Activated T-cell treated with anti-CD3 and anti-CD28 coated beads, Interleukin-2, amount 50 U/mL, for 4 hours (primary cell): Measurements from ENCODE around the gene TOMM5. TPM values are rescaled to one million over a fixed set of nuclear protein-coding genes. Genes with fewer than 3 reads are reported as not detected.

Experiments
- ATAC-seq, 2 donors: fragments of 200-7000 bp; cut with Tn5 transposase; one replicate each; pipeline ENCODE4 v1.10.0; 2021
- DNase-seq: peaks from one replicate; pipeline ENCODE4 v3.0.0-alpha.2; 2020
- H3K27me3 Mint-ChIP-seq: one replicate; pipeline ENCODE4 v1.8.0; 2021; ENCODE audit warnings: low read depth, mixed read lengths
- H3K36me3 Mint-ChIP-seq: one replicate; pipeline ENCODE4 v1.8.0; 2022; ENCODE audit warnings: mixed read lengths; ENCODE audit not compliant: insufficient read depth
- H3K4me1 Mint-ChIP-seq: one replicate; pipeline ENCODE4 v1.8.0; 2021; ENCODE audit warnings: low read depth, mixed read lengths
- H3K4me3 Mint-ChIP-seq: one replicate; pipeline ENCODE4 v1.8.0; 2021; ENCODE audit warnings: mild to moderate bottlenecking, moderate library complexity, mixed read lengths
- H3K9me3 Mint-ChIP-seq: one replicate; pipeline ENCODE4 v1.8.0; 2021; ENCODE audit warnings: mixed read lengths
- total RNA-seq, 3 donors: library from RNA; stranded (reverse); gene quantifications; one replicate each; pipeline ENCODE4 v1.2.1, GENCODE V29; 2021

Gene TOMM5
- total RNA-seq = 100 to 1,000 TPM; 212 to 235 (median 212) TPM

DNA sequence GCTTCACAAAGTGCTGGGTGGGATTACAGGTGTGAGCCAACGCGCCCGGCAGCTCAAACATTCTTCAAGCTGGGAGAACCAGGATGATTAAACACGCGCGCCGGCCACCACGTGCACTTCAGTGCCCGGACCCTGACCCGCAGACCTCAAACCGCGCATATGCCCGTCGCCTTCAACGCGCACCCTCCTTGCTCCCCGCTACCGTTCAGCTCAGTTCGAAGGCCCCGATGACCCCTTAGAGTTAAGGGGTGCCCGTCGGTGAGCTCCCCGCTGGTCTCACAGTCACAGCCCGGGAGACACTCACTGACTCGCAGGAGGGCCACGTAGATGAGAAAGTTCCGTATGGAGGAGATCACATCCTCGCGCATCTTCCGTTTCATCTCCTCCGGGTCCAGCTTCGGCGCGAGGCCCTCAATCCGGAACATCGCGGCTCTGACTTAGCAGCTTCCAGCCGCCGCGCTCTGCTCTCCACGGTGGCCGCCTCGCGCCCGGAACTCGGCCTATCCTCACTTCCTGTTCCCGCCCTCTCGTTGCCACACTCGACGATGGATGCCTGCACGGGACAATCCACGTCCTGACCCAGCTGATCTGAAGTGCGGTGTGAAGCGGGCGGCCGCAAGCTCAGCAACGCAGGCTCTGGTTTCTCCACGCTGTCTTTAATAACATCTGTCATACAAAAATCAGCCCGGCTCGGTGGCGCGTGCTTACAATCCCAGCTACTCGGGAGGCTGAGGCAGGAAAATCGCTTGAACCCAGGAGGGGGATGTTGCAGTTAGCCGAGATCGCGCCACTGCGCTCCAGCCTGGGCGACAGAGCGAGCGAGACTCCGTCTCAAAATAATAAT, at the start of gene TOMM5:
TOMM5 (minus strand) TSS at position 490 of the 844 bp plus-strand sequence; CDS start at position 425, 65 bp downstream.
- peaks cover 28% of the 10 kb centered on the region for H3K4me1 Mint-ChIP-seq
- DNase-seq = peak; percentile 85
- no peaks in the 10 kb centered on the region for H3K9me3 Mint-ChIP-seq
- H3K27me3 Mint-ChIP-seq = peaks cover 10% of the 10 kb centered on the region
- H3K36me3 Mint-ChIP-seq = peaks cover 14% of the 10 kb centered on the region
- ATAC-seq = peak; percentile 96 to 98
- H3K4me3 Mint-ChIP-seq = peak within 1 kb of the TSS; percentile 100

GRCh38 chr9:37641331-37641730, 48.9 kb upstream of the TOMM5 start:
- H3K4me3 Mint-ChIP-seq = no peak overlapping the region
- H3K27me3 Mint-ChIP-seq = peaks cover 22% of the 10 kb centered on the region
- DNase-seq (no peak), ATAC-seq (no peak)
- H3K4me1 Mint-ChIP-seq = no peaks in the 10 kb centered on the region
- no peaks in the 10 kb centered on the region for H3K36me3 Mint-ChIP-seq
- H3K9me3 Mint-ChIP-seq = no peaks in the 10 kb centered on the region

- no peaks in the 10 kb centered on the region for H3K4me1 Mint-ChIP-seq
- H3K9me3 Mint-ChIP-seq = no peaks in the 10 kb centered on the region
- no peak overlapping the region for H3K4me3 Mint-ChIP-seq
- peaks cover 28% of the 10 kb centered on the region for H3K27me3 Mint-ChIP-seq
- no peaks in the 10 kb centered on the region for H3K36me3 Mint-ChIP-seq
- no peak for DNase-seq
- no peak for ATAC-seq
Measured at GRCh38 chr9:37640246-37640645, 47.8 kb upstream of the TOMM5 start.

DNA sequence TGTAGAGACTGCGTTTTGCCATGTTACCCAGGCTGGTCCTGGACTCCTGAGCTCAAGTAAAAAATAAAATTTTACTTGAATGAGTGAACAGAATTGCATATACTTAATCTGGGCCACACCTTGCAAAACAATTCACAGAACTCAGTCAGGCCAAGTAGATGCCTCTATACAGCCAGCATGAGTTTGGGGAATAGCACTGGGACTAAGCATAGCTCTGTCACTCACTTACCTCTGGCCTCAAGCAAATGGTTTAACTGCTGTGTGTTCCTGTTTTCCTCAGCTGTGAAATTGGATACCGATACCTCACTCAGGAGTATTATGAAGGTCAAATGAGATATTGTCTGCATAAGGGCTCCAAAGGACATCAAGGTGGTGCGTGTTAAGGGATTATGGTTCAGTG, 47.4 kb upstream of the TOMM5 start:
- no peak for DNase-seq
- ATAC-seq = no peak
- Mint-ChIP-seq H3K9me3 (no peaks in the 10 kb centered on the region), H3K4me3 (no peak overlapping the region), H3K4me1 (no peaks in the 10 kb centered on the region), H3K36me3 (no peaks in the 10 kb centered on the region), H3K27me3 (peaks cover 25% of the 10 kb centered on the region)

- ATAC-seq (no peak), DNase-seq (no peak)
- Mint-ChIP-seq H3K27me3 (peaks cover 23% of the 10 kb centered on the region), H3K9me3 (no peaks in the 10 kb centered on the region), H3K36me3 (no peaks in the 10 kb centered on the region), H3K4me3 (no peak overlapping the region), H3K4me1 (no peaks in the 10 kb centered on the region)
Measured at GRCh38 chr9:37639109-37639762, 46.8 kb upstream of the TOMM5 start.

GRCh38 chr9:37636511-37637448, 44.4 kb upstream of the TOMM5 start:
- Mint-ChIP-seq H3K4me1 (no peaks in the 10 kb centered on the region), H3K9me3 (no peaks in the 10 kb centered on the region), H3K36me3 (no peaks in the 10 kb centered on the region), H3K27me3 (peaks cover 13% of the 10 kb centered on the region), H3K4me3 (no peak overlapping the region)
- DNase-seq (no peak), ATAC-seq (no peak)

- no peaks in the 10 kb centered on the region for H3K4me1 Mint-ChIP-seq
- no peak for ATAC-seq
- H3K4me3 Mint-ChIP-seq = no peak overlapping the region
- H3K9me3 Mint-ChIP-seq = no peaks in the 10 kb centered on the region
- no peaks in the 10 kb centered on the region for H3K36me3 Mint-ChIP-seq
- no peak for DNase-seq
- H3K27me3 Mint-ChIP-seq = peaks cover 13% of the 10 kb centered on the region
Measured at GRCh38 chr9:37635808-37636207, 43.4 kb upstream of the TOMM5 start.

GRCh38 chr9:37632479-37632878, 40.1 kb upstream of the TOMM5 start:
- ATAC-seq = no peak
- Mint-ChIP-seq H3K4me3 (no peak overlapping the region), H3K27me3 (peaks cover 11% of the 10 kb centered on the region), H3K4me1 (no peaks in the 10 kb centered on the region), H3K36me3 (no peaks in the 10 kb centered on the region), H3K9me3 (no peaks in the 10 kb centered on the region)
- no peak for DNase-seq

DNA sequence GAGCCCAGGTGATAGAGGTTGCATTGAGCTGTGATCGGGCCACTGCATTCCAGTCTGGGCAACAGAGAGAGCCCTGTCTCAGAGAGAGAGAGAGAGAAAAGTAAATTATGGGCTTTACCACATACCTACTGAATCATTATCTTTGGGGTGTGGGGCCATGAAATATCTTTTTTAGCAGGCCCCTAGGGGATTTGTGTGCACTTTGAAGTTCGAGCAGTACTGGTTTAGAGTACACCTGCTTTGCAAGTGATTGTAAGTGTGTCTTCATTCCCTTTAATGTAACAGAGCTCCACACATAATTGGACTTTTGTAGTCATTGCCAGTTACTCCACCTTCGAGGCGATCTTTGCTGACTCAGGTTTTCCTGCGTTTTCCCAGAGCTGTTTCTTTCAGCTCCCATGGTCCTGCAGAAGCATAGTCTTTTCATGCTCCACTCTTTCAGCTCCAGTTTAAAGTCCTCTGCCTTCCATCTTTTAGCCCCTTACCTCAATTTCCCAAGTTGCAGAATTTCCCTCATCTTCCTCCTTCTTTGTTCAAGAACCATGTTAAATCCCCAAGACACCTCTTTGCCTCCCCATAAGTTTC, 34.4 kb upstream of the TOMM5 start:
- Mint-ChIP-seq H3K4me3 (no peak overlapping the region), H3K36me3 (no peaks in the 10 kb centered on the region), H3K9me3 (no peaks in the 10 kb centered on the region), H3K4me1 (no peaks in the 10 kb centered on the region), H3K27me3 (no peaks in the 10 kb centered on the region)
- ATAC-seq = no peak
- DNase-seq = no peak

DNA sequence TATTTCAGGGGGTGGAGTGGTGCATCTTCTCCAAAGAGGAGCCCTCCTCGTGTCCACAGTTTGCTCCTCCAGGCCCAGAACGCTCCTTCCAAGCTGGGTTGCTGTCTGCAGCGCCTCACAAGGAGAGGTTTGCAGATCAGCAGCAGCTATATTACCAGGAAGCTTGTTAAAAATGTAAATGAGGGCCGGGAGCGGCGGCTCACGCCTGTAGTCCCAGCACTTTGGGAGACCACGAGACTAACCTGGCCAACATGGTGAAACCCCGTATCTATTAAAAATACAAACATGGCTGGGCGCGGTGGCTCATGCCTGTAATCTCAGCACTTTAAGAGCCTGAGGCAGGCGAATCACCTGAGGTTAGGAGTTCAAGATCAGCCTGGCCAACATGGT, 33.4 kb upstream of the TOMM5 start:
- no peaks in the 10 kb centered on the region for H3K36me3 Mint-ChIP-seq
- no peak overlapping the region for H3K4me3 Mint-ChIP-seq
- no peaks in the 10 kb centered on the region for H3K9me3 Mint-ChIP-seq
- no peaks in the 10 kb centered on the region for H3K4me1 Mint-ChIP-seq
- ATAC-seq (no peak), DNase-seq (no peak)
- H3K27me3 Mint-ChIP-seq = peaks cover 2% of the 10 kb centered on the region

DNA sequence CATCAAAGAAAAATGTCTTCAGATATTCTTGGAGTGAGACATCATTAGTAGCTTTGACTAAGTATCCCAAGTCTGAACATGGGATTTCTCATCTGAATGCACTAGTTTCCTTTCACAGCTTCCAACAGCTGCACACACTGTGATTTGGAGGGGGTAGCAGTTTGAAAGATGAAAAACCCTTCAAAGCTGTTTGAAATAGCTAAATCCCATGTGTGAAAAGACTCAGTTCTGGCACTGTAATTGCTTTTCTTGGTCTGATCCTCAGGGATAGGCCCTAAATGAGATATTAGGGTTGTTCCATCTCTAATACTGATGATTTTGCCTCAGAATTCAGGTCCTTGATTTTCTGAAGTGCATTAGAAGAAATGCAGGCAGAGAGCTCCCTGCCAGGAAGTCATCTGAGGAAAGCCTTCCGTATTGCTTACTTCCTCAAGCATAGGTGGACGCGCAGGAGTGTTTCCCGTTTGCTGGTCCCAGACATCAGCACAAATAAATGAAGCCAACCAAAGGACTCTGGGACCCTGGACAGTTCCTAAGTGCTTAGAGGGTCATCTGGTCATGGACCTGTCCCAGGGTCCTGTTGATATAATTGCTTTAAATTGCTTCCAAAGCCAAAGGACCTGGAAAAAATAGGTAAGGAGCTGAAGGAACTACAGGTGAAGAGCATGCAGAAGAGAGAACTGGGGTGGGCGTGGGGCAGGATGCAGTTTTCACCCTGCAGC, 32.8 kb upstream of the TOMM5 start:
- H3K9me3 Mint-ChIP-seq = no peaks in the 10 kb centered on the region
- no peaks in the 10 kb centered on the region for H3K4me1 Mint-ChIP-seq
- ATAC-seq (no peak), DNase-seq (no peak)
- no peaks in the 10 kb centered on the region for H3K36me3 Mint-ChIP-seq
- H3K4me3 Mint-ChIP-seq = no peak overlapping the region
- peaks cover 2% of the 10 kb centered on the region for H3K27me3 Mint-ChIP-seq

GRCh38 chr9:37624073-37624472, 31.7 kb upstream of the TOMM5 start:
- Mint-ChIP-seq H3K4me1 (no peaks in the 10 kb centered on the region), H3K9me3 (no peaks in the 10 kb centered on the region), H3K27me3 (peaks cover 2% of the 10 kb centered on the region), H3K4me3 (no peak overlapping the region), H3K36me3 (no peaks in the 10 kb centered on the region)
- ATAC-seq (no peak), DNase-seq (no peak)

DNA sequence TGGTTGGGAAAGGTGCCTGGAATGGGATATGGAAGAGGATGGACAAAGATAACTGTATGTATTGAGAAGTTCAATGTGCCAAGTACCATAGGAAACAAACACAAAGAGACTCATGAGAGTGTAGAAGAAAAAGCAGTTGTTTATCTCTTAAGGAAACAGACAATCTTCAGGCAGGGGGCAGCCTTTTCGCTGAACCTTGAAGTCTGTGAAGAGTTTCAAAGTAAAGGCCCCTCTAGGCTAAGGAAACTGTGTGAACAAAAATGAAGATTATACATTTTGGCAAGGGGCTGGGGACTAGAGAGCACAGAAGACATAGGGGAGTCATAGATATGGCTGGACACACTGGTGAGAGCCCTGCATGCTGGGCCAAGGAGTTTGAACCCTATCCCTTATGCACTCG, 30.9 kb upstream of the TOMM5 start:
- Mint-ChIP-seq H3K9me3 (no peaks in the 10 kb centered on the region), H3K4me3 (no peak overlapping the region), H3K27me3 (peaks cover 2% of the 10 kb centered on the region), H3K4me1 (no peaks in the 10 kb centered on the region), H3K36me3 (no peaks in the 10 kb centered on the region)
- no peak for ATAC-seq
- no peak for DNase-seq
